HepG2 (cell line): ENCODE measurements around the gene GNAI2. TPM values are rescaled to one million over a fixed set of nuclear protein-coding genes. Genes with fewer than 3 reads are reported as not detected.

Experiments used
- EED ChIP-seq: sonication (generic); formaldehyde crosslinking; IDR thresholded peaks from 2 replicates; pipeline ENCODE4 v1.5.0; 2020; ENCODE audit warnings: mild to moderate bottlenecking, missing genetic modification reagents
- MEIS2 ChIP-seq: sonication (generic); formaldehyde crosslinking; IDR thresholded peaks from 2 replicates; pipeline ENCODE4 v1.9.0; 2021; ENCODE audit warnings: mild to moderate bottlenecking, missing genetic modification reagents
- RBAK ChIP-seq: sonication (generic); formaldehyde crosslinking; IDR thresholded peaks from 2 replicates; pipeline ENCODE4 v1.5.1; 2020; ENCODE audit warnings: mild to moderate bottlenecking, missing genetic modification reagents
- RBM39 ChIP-seq: fragments of 200-400 bp; formaldehyde crosslinking; IDR thresholded peaks from one replicate; pipeline ENCODE4 v1.6.1; 2018; ENCODE audit warnings: antibody characterized with exemption, mild to moderate bottlenecking, low read depth, low read length; ENCODE audit not compliant: poor library complexity, severe bottlenecking
- THYN1 ChIP-seq: sonication (generic); formaldehyde crosslinking; IDR thresholded peaks from 2 replicates; pipeline ENCODE4 v1.8.1; 2023; ENCODE audit warnings: low read depth, mild to moderate bottlenecking, moderate library complexity, missing genetic modification reagents, borderline replicate concordance
- TOE1 ChIP-seq: sonication (generic); formaldehyde crosslinking; IDR thresholded peaks from 2 replicates; pipeline ENCODE4 v1.4.0; 2020; ENCODE audit warnings: mild to moderate bottlenecking, missing genetic modification reagents
- TSC22D2 ChIP-seq: sonication (generic); formaldehyde crosslinking; IDR thresholded peaks from 2 replicates; pipeline ENCODE4 v1.5.1; 2020; ENCODE audit warnings: missing genetic modification reagents, mild to moderate bottlenecking, borderline replicate concordance
- ZNF101 ChIP-seq: sonication (generic); formaldehyde crosslinking; IDR thresholded peaks from 2 replicates; pipeline ENCODE4 v1.4.0; 2020; ENCODE audit warnings: mild to moderate bottlenecking, low read depth, missing genetic modification reagents, borderline replicate concordance
- ZNF484 ChIP-seq: sonication (generic); formaldehyde crosslinking; IDR thresholded peaks from 2 replicates; pipeline ENCODE4 v1.5.1; 2020; ENCODE audit warnings: mild to moderate bottlenecking, low read depth, missing genetic modification reagents, borderline replicate concordance
- ZNF83 ChIP-seq: sonication (generic); formaldehyde crosslinking; IDR thresholded peaks from 2 replicates; pipeline ENCODE4 v1.4.0; 2020; ENCODE audit warnings: missing genetic modification reagents, mild to moderate bottlenecking, borderline replicate concordance
- polyA plus RNA-seq, 8 experiments: library from polyadenylated mRNA; depleted of rRNA in 3 of 8; stranded (reverse) in 7 of 8; unstranded in 1 of 8; fragments of >200 nt; fragmentation: Illumina TruSeq in 4 of 8; extraction: Trizol in 4 of 8; gene quantifications; 2 replicates each; pipeline versions ENCODE4 v1.2.1 to v1.2.3, GENCODE V29; 2011 to 2016; ENCODE audit warnings: low read depth in 4 of 8, missing spikeins in 1 of 8, mixed read lengths in 1 of 8; ENCODE audit not compliant: insufficient read depth in 1 of 8
- total RNA-seq, 5 experiments: library from RNA; depleted of rRNA; stranded (reverse); fragments of >200 nt; fragmentation: Illumina TruSeq; extraction: Trizol; gene quantifications; 2 replicates each; pipeline ENCODE4 v1.2.3, GENCODE V29; 2016; ENCODE audit warnings: low read depth in 1 of 5
- TF ChIP-seq, protein P1 (sequence below), 2 experiments: sonication (generic) in 1 of 2; formaldehyde crosslinking in 1 of 2; IDR thresholded peaks; 2 replicates each; pipeline versions ENCODE4 v1.6.1 to v1.9.0; 2014 to 2022; ENCODE audit warnings: antibody characterized with exemption in 1 of 2, borderline replicate concordance in 1 of 2, inconsistent platforms in 1 of 2, low read depth in 1 of 2, missing genetic modification reagents in 1 of 2
- TF ChIP-seq, protein P2 (sequence below): sonication (generic); formaldehyde crosslinking; conservative IDR thresholded peaks from 2 replicates; pipeline ENCODE4 v1.4.0; 2020; ENCODE audit warnings: missing genetic modification reagents
- TF ChIP-seq, protein P3 (sequence below): sonication (generic); formaldehyde crosslinking; IDR thresholded peaks from 2 replicates; pipeline ENCODE4 v1.9.0; 2021; ENCODE audit warnings: missing genetic modification reagents, borderline replicate concordance
- TF ChIP-seq, protein P4 (sequence below): sonication (generic); formaldehyde crosslinking; IDR thresholded peaks from 2 replicates; pipeline ENCODE4 v1.8.0; 2022; ENCODE audit warnings: mild to moderate bottlenecking, missing genetic modification reagents, moderate library complexity

GNAI2 gene
- total and polyA plus RNA-seq, 2 of the 13 experiments (the other 11 are each of a cell fraction or from before 2014, with no cell fraction given) = 51.1 to 66.2 TPM

DNA sequence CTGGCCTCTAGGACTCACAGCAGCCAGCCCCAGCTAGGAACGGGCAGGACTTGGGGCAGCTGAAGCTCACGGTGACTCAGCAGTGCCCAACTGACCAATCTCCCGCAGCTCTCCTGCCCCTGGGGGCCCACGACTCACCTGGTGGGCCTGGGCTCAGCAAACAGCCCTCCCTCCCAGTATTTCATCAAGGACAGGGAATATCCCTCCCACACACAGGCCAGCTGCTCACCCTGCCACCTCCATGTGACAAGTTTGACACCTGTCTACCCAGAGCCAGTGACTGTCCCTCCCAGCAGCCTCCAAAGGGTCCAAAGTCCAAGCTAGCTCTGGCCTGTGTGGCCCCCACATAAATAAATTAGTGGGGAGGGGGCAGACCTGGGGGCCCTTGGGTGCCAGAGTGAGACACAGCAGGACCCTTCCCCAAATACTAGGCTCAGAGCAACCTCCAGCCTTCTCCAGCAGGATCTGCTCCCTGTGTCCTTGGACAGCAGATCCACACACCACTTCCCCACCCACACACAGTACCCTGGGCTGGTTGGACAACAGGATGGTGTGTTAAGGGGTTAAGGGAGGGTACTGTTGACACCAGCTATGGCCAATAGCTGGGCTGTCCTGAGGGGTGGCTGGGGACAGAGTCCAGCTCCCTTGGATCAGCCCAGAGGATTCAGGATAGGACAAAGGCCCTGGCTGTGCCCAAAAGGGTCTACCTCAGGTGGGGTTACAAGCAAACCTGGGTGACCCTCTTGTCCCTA is 40.3 kb upstream of the GNAI2 start (continued):
- TF ChIP-seq, protein P1, sequence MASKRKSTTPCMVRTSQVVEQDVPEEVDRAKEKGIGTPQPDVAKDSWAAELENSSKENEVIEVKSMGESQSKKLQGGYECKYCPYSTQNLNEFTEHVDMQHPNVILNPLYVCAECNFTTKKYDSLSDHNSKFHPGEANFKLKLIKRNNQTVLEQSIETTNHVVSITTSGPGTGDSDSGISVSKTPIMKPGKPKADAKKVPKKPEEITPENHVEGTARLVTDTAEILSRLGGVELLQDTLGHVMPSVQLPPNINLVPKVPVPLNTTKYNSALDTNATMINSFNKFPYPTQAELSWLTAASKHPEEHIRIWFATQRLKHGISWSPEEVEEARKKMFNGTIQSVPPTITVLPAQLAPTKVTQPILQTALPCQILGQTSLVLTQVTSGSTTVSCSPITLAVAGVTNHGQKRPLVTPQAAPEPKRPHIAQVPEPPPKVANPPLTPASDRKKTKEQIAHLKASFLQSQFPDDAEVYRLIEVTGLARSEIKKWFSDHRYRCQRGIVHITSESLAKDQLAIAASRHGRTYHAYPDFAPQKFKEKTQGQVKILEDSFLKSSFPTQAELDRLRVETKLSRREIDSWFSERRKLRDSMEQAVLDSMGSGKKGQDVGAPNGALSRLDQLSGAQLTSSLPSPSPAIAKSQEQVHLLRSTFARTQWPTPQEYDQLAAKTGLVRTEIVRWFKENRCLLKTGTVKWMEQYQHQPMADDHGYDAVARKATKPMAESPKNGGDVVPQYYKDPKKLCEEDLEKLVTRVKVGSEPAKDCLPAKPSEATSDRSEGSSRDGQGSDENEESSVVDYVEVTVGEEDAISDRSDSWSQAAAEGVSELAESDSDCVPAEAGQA (IDR thresholded peaks at IDR 0.05; ENCODE audit: low read depth) = 0 out of 2 replicates have a peak, but pooled peaks have one; percentile 19
- TF ChIP-seq, protein P1 (CRISPR knock-in tag; IDR thresholded peaks at IDR 0.05; ENCODE audit: borderline replicate concordance) = 0 out of 2 replicates have a peak, but pooled peaks have one; percentile 44
- TF ChIP-seq EED (CRISPR knock-in tag) (0 out of 2 replicates have a peak, but pooled peaks have one; percentile 79), ZNF101 (CRISPR knock-in tag) (no peak), ZNF484 (no peak), MEIS2 (CRISPR knock-in tag) (peak; percentile 82), ZNF83 (CRISPR knock-in tag) (peak; percentile 62; the same call in 1 of the 2 replicates), RBM39 (peak; percentile 55), TOE1 (CRISPR knock-in tag) (no peak), THYN1 (CRISPR knock-in tag) (no peak), TSC22D2 (CRISPR knock-in tag) (peak; percentile 61; the same call in 1 of the 2 replicates), RBAK (no peak)
- TF ChIP-seq, protein P2, sequence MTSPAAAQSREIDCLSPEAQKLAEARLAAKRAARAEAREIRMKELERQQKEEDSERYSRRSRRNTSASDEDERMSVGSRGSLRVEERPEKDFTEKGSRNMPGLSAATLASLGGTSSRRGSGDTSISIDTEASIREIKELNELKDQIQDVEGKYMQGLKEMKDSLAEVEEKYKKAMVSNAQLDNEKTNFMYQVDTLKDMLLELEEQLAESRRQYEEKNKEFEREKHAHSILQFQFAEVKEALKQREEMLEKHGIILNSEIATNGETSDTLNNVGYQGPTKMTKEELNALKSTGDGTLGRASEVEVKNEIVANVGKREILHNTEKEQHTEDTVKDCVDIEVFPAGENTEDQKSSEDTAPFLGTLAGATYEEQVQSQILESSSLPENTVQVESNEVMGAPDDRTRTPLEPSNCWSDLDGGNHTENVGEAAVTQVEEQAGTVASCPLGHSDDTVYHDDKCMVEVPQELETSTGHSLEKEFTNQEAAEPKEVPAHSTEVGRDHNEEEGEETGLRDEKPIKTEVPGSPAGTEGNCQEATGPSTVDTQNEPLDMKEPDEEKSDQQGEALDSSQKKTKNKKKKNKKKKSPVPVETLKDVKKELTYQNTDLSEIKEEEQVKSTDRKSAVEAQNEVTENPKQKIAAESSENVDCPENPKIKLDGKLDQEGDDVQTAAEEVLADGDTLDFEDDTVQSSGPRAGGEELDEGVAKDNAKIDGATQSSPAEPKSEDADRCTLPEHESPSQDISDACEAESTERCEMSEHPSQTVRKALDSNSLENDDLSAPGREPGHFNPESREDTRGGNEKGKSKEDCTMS (CRISPR knock-in tag) = no peak
- TF ChIP-seq, protein P3, sequence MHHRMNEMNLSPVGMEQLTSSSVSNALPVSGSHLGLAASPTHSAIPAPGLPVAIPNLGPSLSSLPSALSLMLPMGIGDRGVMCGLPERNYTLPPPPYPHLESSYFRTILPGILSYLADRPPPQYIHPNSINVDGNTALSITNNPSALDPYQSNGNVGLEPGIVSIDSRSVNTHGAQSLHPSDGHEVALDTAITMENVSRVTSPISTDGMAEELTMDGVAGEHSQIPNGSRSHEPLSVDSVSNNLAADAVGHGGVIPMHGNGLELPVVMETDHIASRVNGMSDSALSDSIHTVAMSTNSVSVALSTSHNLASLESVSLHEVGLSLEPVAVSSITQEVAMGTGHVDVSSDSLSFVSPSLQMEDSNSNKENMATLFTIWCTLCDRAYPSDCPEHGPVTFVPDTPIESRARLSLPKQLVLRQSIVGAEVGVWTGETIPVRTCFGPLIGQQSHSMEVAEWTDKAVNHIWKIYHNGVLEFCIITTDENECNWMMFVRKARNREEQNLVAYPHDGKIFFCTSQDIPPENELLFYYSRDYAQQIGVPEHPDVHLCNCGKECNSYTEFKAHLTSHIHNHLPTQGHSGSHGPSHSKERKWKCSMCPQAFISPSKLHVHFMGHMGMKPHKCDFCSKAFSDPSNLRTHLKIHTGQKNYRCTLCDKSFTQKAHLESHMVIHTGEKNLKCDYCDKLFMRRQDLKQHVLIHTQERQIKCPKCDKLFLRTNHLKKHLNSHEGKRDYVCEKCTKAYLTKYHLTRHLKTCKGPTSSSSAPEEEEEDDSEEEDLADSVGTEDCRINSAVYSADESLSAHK = no peak
- TF ChIP-seq, protein P4, sequence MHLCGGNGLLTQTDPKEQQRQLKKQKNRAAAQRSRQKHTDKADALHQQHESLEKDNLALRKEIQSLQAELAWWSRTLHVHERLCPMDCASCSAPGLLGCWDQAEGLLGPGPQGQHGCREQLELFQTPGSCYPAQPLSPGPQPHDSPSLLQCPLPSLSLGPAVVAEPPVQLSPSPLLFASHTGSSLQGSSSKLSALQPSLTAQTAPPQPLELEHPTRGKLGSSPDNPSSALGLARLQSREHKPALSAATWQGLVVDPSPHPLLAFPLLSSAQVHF = peak; percentile 85
